GM19463 (cell line): ENCODE data around the gene TUBB2B.

Experiments used
- ATAC-seq: cut with Tn5 transposase; IDR thresholded peaks from one replicate; pipeline ENCODE4 v1.9.1; 2021; ENCODE audit warnings: mild to moderate bottlenecking, moderate library complexity; ENCODE audit not compliant: unreplicated experiment

TUBB2B gene

GRCh38 chr6:3227363-3228045 lies at the start of gene TUBB2B:
TUBB2B (minus strand) TSS chr6:3227653; CDS start chr6:3227543, 110 bp downstream.
- peak; percentile 31 for ATAC-seq

GRCh38 chr6:3277251-3277650 lies 49.8 kb upstream of the TUBB2B start:
- ATAC-seq = no peak

- no peak for ATAC-seq
Measured at GRCh38 chr6:3276174-3277167, 49.0 kb upstream of the TUBB2B start.

GRCh38 chr6:3273707-3274521 lies 46.5 kb upstream of the TUBB2B start:
- ATAC-seq = no peak

GRCh38 chr6:3272911-3273547 lies 45.6 kb upstream of the TUBB2B start:
- no peak for ATAC-seq

GRCh38 chr6:3271756-3272155 lies 44.3 kb upstream of the TUBB2B start:
- no peak for ATAC-seq

GRCh38 chr6:3270258-3270657 lies 42.8 kb upstream of the TUBB2B start:
- ATAC-seq = no peak

DNA sequence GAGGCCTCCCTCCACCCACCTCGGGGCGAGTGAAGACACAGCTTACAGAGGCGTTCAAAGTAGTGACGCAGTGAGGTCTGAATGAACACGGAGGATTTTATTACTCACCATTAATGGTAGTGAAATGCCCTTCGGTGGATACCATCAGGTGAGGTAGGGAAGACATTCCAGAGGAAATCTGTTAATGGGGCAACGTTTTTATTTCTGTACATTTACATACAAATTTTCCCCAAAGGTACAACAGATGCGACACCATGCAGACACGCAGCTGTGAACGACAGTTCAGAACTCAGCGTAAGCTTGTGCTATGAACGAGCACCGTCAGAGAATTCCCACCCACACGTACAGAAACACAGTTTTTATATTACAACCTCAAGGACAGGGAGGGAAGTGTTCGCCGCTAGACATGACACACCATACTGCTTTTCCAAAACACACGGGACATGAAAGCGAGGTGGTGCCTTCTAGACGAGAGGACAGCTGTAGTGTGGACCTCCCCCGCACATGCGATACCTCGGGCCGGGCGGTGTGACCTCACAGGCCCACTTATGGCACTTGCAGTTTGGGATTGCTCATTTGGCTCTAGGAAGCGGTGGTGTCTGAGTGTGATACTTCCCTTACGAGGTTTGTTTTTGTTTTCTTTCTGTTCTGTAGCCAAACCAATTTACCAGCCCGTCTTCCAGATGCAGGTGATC lies 42.0 kb upstream of the TUBB2B start:
- ATAC-seq = no peak

- no peak for ATAC-seq
Measured at GRCh38 chr6:3268680-3269079, 41.2 kb upstream of the TUBB2B start.

DNA sequence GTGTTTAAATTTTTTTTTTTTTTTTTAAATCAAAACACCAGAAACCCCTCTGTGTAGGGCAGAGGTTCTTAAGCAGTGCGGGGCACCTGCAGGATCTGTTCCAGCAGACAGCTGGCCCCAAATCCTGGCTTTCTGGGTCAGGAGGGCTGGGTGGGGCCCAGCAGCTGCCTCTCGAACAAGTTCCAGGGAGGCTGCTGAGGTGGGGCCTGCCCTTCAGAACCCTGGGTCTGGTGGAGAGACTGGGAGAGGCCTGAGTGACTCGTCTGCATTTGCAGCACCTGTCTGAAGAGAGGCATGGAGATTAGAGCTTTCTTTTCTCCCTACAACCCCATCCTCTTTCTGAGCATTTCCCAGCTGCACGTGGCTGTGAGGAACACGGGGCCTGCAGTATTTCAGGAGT lies 39.7 kb upstream of the TUBB2B start:
- no peak for ATAC-seq

DNA sequence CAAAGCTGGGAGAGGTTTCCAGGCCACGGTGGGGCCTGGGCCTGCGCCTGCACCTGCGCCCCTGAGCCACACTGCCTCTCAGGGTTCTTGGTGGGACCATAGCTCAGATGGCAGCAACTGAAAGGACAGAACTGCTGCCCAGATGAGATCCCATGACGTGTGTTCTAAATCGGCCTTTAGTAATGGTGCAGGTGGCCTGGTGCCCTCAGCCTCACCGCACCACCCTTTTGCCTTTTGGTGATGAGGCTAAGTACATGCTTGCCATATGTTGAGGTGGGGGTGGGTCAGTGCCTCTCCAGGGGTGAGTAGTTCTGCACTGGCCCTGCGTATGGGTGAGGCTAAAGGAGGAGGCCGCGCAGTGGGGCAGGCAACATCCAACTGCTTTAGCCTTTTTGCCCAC lies 38.7 kb upstream of the TUBB2B start:
- no peak for ATAC-seq

DNA sequence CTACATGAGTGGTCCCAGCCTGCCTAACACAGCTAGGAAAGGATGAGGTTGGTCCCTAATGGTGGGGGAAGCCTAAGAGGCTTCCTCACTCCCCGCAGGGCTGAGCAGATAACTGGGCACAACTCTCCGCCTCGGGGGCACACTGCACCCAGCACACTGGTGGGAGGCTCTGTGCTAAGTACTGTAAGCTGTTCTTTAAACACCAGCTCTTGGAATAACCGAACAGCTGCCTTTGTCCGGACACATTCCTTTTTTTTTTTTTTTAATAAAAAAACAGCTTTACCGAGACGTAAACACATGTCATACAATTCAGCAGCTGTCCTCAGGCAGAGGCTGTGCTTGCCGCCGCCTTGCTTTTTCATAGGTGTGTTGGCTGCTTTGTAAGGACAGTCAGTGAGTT lies 38.2 kb upstream of the TUBB2B start:
- ATAC-seq = no peak

DNA sequence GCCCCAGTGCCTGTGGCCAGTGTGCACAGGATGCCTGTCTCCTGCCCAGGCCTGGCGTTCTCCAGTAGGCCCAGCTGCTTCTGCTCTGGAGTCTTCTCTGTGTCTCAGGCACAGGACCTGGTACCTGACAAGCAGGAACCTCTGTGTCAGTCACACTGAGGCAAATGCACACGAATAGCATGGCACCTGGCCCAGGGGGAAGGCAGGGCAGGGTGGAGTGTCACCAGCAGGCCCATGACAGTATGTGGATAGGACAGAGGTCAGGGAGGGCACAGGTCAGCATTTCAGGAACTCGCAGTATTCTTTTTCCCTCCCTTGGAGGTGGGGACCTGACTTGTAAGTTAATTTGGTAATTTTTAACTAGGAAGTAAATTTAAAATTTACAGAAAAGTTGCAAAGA lies 36.9 kb upstream of the TUBB2B start:
- no peak for ATAC-seq

DNA sequence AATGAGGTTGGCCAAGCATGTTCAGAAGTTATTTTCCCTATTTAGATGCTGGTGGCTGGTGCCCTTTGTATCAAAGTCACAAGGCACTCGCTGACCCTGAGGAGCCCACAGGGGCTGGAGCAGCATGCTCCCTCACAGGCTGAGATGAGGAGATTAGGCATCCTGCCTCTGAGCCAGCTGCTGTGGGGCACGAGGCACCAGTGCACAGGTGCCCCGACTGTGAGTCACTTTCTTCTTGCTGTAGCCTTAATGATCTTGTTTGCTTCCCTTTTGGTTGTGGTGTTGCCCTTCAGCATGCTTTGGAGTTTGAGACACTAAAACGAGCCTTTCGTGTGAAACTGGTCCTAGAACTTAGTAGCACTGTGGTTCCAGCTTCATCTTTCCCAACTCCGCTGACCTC lies 35.6 kb upstream of the TUBB2B start:
- no peak for ATAC-seq

- ATAC-seq = no peak
Measured at GRCh38 chr6:3261921-3262320, 34.5 kb upstream of the TUBB2B start.

DNA sequence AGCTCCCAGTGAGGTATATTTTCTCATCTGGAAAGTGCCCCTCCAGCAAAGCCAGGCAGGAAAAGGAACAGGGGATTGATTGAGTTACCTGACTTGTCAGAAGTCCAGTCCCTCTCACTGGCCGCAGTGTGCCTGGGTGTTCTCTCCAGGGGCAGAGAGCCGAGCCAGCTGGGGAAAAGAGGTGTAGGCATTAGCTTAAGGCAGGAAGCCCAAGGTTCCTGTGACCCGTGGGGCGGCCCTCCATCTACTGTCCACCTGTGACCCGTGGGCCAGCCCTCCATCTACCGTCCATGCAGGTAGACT lies 34.0 kb upstream of the TUBB2B start:
- no peak for ATAC-seq

- no peak for ATAC-seq
Measured at GRCh38 chr6:3260772-3261517, 33.5 kb upstream of the TUBB2B start.

GRCh38 chr6:3260296-3260695 lies 32.8 kb upstream of the TUBB2B start:
- no peak for ATAC-seq

DNA sequence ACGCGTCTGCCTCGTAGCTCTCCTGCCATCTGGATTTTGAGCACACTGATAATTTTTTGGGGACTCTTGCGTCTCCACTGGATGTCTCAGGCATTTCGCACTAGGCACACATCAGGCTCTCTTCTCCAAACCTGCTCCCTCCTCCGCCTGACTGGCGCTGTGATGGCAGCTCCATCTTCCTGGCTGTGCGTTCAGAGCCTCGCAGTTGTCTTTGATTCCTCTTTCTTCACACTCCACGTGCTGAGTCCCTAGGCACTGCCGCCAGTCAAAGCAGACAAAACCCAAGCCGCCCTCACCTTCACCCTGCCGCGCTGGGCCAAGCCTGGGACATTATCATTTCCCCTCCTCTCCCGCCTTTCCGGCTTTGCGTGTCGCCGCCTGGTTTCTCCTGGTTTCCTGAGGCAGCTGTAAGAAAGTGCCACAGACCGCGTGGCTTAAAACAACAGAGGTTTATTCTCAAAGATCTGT lies 32.1 kb upstream of the TUBB2B start:
- ATAC-seq = peak; percentile 28
